Measurements from ENCODE around the gene RNF213. TPM values are rescaled to one million over a fixed set of nuclear protein-coding genes. Genes with fewer than 3 reads are reported as not detected.

The RNF213 gene
- total and polyA plus RNA-seq, 2 of the 8 experiments (the other 6 are each of a cell fraction or from before 2014, with no cell fraction given), result 33.8 to 62.8 TPM

DNA sequence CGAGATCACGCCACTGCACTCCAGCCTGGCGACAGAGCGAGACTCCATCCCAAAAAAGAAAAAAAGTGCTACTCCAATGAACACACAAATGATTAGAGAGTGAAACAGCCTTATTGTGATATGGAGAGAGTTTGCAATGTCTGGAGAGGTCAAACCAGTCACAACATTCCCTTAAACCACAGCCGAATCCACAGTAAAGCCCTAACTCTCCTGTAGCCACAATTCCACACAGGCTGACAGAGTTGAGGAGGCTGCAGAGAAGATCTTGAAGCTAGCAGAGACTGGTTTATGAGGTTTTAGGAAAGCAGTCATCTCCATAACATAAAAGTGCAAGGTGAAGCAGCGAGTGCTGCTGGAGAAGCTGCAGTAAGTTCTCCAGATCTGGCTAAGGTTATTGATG, 6.7 kb downstream of the RNF213 start (continued):
- TF ChIP-seq BCL11A (IDR thresholded peaks at IDR 0.05; ENCODE audit: low read depth in 2 of 2, low read length in 2 of 2) (no peak), RXRA (IDR thresholded peaks at IDR 0.05; ENCODE audit: insufficient read depth, low read depth, low read length) (no peak), CBX5 (IDR thresholded peaks at IDR 0.05; ENCODE audit: low read depth, low read length) (no peak), CBX8 (IDR thresholded peaks at IDR 0.05; ENCODE audit: borderline replicate concordance, low read depth, low read length) (no peak), JUND (IDR thresholded peaks at IDR 0.05; ENCODE audit: low read length) (no peak)

Data from H1 (cell line).